HepG2 (cell line): Measurements from ENCODE around the gene SUPT6H. TPM values are rescaled to one million over a fixed set of nuclear protein-coding genes. Genes with fewer than 3 reads are reported as not detected.
A peak's percentile ranks its signal among the peaks of the same experiment; 100 is the strongest.

Experiments used
- AFF4 ChIP-seq: sonication (generic); formaldehyde crosslinking; IDR thresholded peaks from 2 replicates; pipeline ENCODE4 v1.4.0; 2020; ENCODE audit warnings: missing genetic modification reagents
- CSRNP2 ChIP-seq: sonication (generic); formaldehyde crosslinking; conservative IDR thresholded peaks from 2 replicates; pipeline ENCODE4 v1.8.0; 2022; ENCODE audit warnings: low read depth, missing genetic modification reagents
- ESRRA ChIP-seq: sonication (generic); formaldehyde crosslinking; IDR thresholded peaks from 2 replicates; pipeline ENCODE4 v1.5.1; 2020; ENCODE audit warnings: mild to moderate bottlenecking, low read depth, missing genetic modification reagents
- GFI1 ChIP-seq: sonication (generic); formaldehyde crosslinking; IDR thresholded peaks from 2 replicates; pipeline ENCODE4 v1.5.0; 2020; ENCODE audit warnings: missing genetic modification reagents, mild to moderate bottlenecking, borderline replicate concordance
- HDAC6 ChIP-seq: fragments of 200-600 bp; sonication (generic); IDR thresholded peaks from 2 replicates; pipeline ENCODE4 v1.7.0; 2017; ENCODE audit warnings: mild to moderate bottlenecking, antibody characterized with exemption, low read length, low read depth
- HHEX ChIP-seq: IDR thresholded peaks from 2 replicates; pipeline ENCODE4 v1.6.1; 2016; ENCODE audit warnings: control low read depth
- HNF4A ChIP-seq: sonication (generic); formaldehyde crosslinking; IDR thresholded peaks from 2 replicates; pipeline ENCODE4 v1.4.0; 2020; ENCODE audit warnings: missing genetic modification reagents
- NFRKB ChIP-seq: fragments of 450-650 bp; IDR thresholded peaks from 2 replicates; pipeline ENCODE4 v1.6.1; 2017
- RBM39 ChIP-seq: fragments of 200-400 bp; formaldehyde crosslinking; IDR thresholded peaks from one replicate; pipeline ENCODE4 v1.6.1; 2018; ENCODE audit warnings: antibody characterized with exemption, mild to moderate bottlenecking, low read depth, low read length; ENCODE audit not compliant: poor library complexity, severe bottlenecking
- SMARCC2 ChIP-seq: fragments of 450-650 bp; IDR thresholded peaks from 2 replicates; pipeline ENCODE4 v1.6.1; 2017; ENCODE audit warnings: antibody characterized with exemption, mild to moderate bottlenecking
- SNRNP70 ChIP-seq: fragments of 200-400 bp; formaldehyde crosslinking; IDR thresholded peaks from 2 replicates; pipeline ENCODE4 v1.6.1; 2017; ENCODE audit warnings: mild to moderate bottlenecking, low read depth, low read length, moderate library complexity
- THRA ChIP-seq: sonication (generic); formaldehyde crosslinking; IDR thresholded peaks from 2 replicates; pipeline ENCODE4 v1.4.0; 2020; ENCODE audit warnings: missing genetic modification reagents, borderline replicate concordance
- ZBTB49 ChIP-seq: sonication (generic); formaldehyde crosslinking; IDR thresholded peaks from 2 replicates; pipeline ENCODE4 v1.4.0; 2020; ENCODE audit warnings: missing genetic modification reagents, borderline replicate concordance
- ZFP90 ChIP-seq: sonication (generic); formaldehyde crosslinking; IDR thresholded peaks from 2 replicates; pipeline ENCODE4 v1.8.0; 2022; ENCODE audit warnings: missing genetic modification reagents, mild to moderate bottlenecking, inconsistent platforms, borderline replicate concordance
- ZNF639 ChIP-seq: conservative IDR thresholded peaks from 2 replicates; pipeline ENCODE4 v1.6.1; 2018; ENCODE audit warnings: missing genetic modification reagents
- ZNF644 ChIP-seq: IDR thresholded peaks from 2 replicates; pipeline ENCODE4 v1.6.1; 2016; ENCODE audit warnings: low read depth
- ZNF674 ChIP-seq: sonication (generic); formaldehyde crosslinking; IDR thresholded peaks from 2 replicates; pipeline ENCODE4 v1.5.0; 2020; ENCODE audit warnings: low read depth, mild to moderate bottlenecking, missing genetic modification reagents
- ZNF780A ChIP-seq: sonication (generic); formaldehyde crosslinking; IDR thresholded peaks from 2 replicates; pipeline ENCODE4 v1.8.0; 2022; ENCODE audit warnings: mild to moderate bottlenecking, missing genetic modification reagents, moderate library complexity
- polyA plus RNA-seq, 8 experiments: library from polyadenylated mRNA; depleted of rRNA in 3 of 8; stranded (reverse) in 7 of 8; unstranded in 1 of 8; fragments of >200 nt; fragmentation: Illumina TruSeq in 4 of 8; extraction: Trizol in 4 of 8; gene quantifications; 2 replicates each; pipeline versions ENCODE4 v1.2.1 to v1.2.3, GENCODE V29; 2011 to 2016; ENCODE audit warnings: low read depth in 4 of 8, missing spikeins in 1 of 8, mixed read lengths in 1 of 8; ENCODE audit not compliant: insufficient read depth in 1 of 8
- total RNA-seq, 5 experiments: library from RNA; depleted of rRNA; stranded (reverse); fragments of >200 nt; fragmentation: Illumina TruSeq; extraction: Trizol; gene quantifications; 2 replicates each; pipeline ENCODE4 v1.2.3, GENCODE V29; 2016; ENCODE audit warnings: low read depth in 1 of 5

The SUPT6H gene
- total and polyA plus RNA-seq, 2 of the 13 experiments (the other 11 are each of a cell fraction or from before 2014, with no cell fraction given) = 32.7 to 39.9 TPM

GRCh38 chr17:28744104-28744971 is 82.3 kb downstream of the SUPT6H start (continued):
- TF ChIP-seq AFF4 = no peak
- TF ChIP-seq GFI1 = no peak
- TF ChIP-seq ZNF780A (CRISPR knock-in tag) = no peak
- TF ChIP-seq HNF4A (CRISPR knock-in tag) = peak; percentile 92
- no peak for TF ChIP-seq ZNF639 (CRISPR knock-in tag)
- no peak for TF ChIP-seq SMARCC2
- TF ChIP-seq ZNF674 = 0 out of 2 replicates have a peak, but pooled peaks have one; percentile 51
- TF ChIP-seq THRA (CRISPR knock-in tag) = 0 out of 2 replicates have a peak, but pooled peaks have one; percentile 51
- no peak for TF ChIP-seq HDAC6
- TF ChIP-seq CSRNP2 (CRISPR knock-in tag) = no peak
- no peak for TF ChIP-seq HHEX (CRISPR knock-in tag)
- no peak for TF ChIP-seq ZBTB49 (CRISPR knock-in tag)
- TF ChIP-seq ESRRA (CRISPR knock-in tag) = 0 out of 2 replicates have a peak, but pooled peaks have one; percentile 14
- TF ChIP-seq NFRKB = no peak
- 0 out of 2 replicates have a peak, but pooled peaks have one; percentile 5 for TF ChIP-seq ZFP90 (CRISPR knock-in tag)
- no peak for TF ChIP-seq ZNF644 (CRISPR knock-in tag)
- no peak for TF ChIP-seq SNRNP70
- peak; percentile 56 for TF ChIP-seq RBM39
